Ishikawa (cell line): ENCODE results near the gene HYAL4.

Source experiments
- CEBPB ChIP-seq: IDR thresholded peaks from 2 replicates; pipeline ENCODE4 v1.6.1; 2012
- CREB1 ChIP-seq: IDR thresholded peaks from 2 replicates; pipeline ENCODE4 v1.6.1; 2012; ENCODE audit warnings: low read depth
- EGR1 ChIP-seq: IDR thresholded peaks from 2 replicates; pipeline ENCODE4 v1.6.1; 2012
- EP300 ChIP-seq: IDR thresholded peaks from 2 replicates; pipeline ENCODE4 v1.6.1; 2012; ENCODE audit warnings: borderline replicate concordance
- FOXM1 ChIP-seq: IDR thresholded peaks from 2 replicates; pipeline ENCODE4 v1.6.1; 2012; ENCODE audit warnings: low read depth, borderline replicate concordance
- MAX ChIP-seq: IDR thresholded peaks from 2 replicates; pipeline ENCODE4 v1.6.1; 2012
- NFIC ChIP-seq: IDR thresholded peaks from 2 replicates; pipeline ENCODE4 v1.6.1; 2012
- RAD21 ChIP-seq: IDR thresholded peaks from 2 replicates; pipeline ENCODE4 v1.6.1; 2012; ENCODE audit warnings: low read depth
- REST ChIP-seq: IDR thresholded peaks from 2 replicates; pipeline ENCODE4 v1.6.1; 2012; ENCODE audit warnings: low read depth, mild to moderate bottlenecking
- TAF1 ChIP-seq: IDR thresholded peaks from 2 replicates; pipeline ENCODE4 v1.6.1; 2012; ENCODE audit warnings: low read depth, mild to moderate bottlenecking
- TCF12 ChIP-seq: IDR thresholded peaks from 2 replicates; pipeline ENCODE4 v1.6.1; 2012; ENCODE audit warnings: low read depth
- TEAD4 ChIP-seq: IDR thresholded peaks from 2 replicates; pipeline ENCODE4 v1.6.1; 2012
- USF1 ChIP-seq: IDR thresholded peaks from 2 replicates; pipeline ENCODE4 v1.6.1; 2012
- YY1 ChIP-seq: IDR thresholded peaks from 2 replicates; pipeline ENCODE4 v1.6.1; 2012; ENCODE audit warnings: low read depth
- ZBTB7A ChIP-seq: IDR thresholded peaks from 2 replicates; pipeline ENCODE4 v1.6.1; 2012; ENCODE audit warnings: low read depth

HYAL4 gene

GRCh38 chr7:123811056-123811455 lies 33.9 kb upstream of the HYAL4 start:
- TF ChIP-seq TAF1 = no peak
- TF ChIP-seq CREB1 = no peak
- TF ChIP-seq ZBTB7A = no peak
- no peak for TF ChIP-seq TCF12
- no peak for TF ChIP-seq REST
- no peak for TF ChIP-seq EGR1
- no peak for TF ChIP-seq YY1
- no peak for TF ChIP-seq TEAD4
- TF ChIP-seq NFIC = no peak
- no peak for TF ChIP-seq FOXM1
- no peak for TF ChIP-seq USF1

- TF ChIP-seq USF1 = no peak
- TF ChIP-seq YY1 = no peak
- TF ChIP-seq ZBTB7A = no peak
- no peak for TF ChIP-seq EGR1
- TF ChIP-seq RAD21 = no peak
- TF ChIP-seq EP300 = no peak
- no peak for TF ChIP-seq TEAD4
- TF ChIP-seq FOXM1 = no peak
- TF ChIP-seq CREB1 = no peak
- no peak for TF ChIP-seq NFIC
- no peak for TF ChIP-seq TCF12
- TF ChIP-seq REST = no peak
- no peak for TF ChIP-seq MAX
Observed at GRCh38 chr7:123816916-123817315, 28.1 kb upstream of the HYAL4 start.

- no peak for TF ChIP-seq TAF1
- no peak for TF ChIP-seq CEBPB
- no peak for TF ChIP-seq YY1
- no peak for TF ChIP-seq MAX
- no peak for TF ChIP-seq REST
- no peak for TF ChIP-seq USF1
- TF ChIP-seq EP300 = no peak
- TF ChIP-seq EGR1 = no peak
- no peak for TF ChIP-seq TEAD4
- no peak for TF ChIP-seq NFIC
- no peak for TF ChIP-seq TCF12
- TF ChIP-seq ZBTB7A = no peak
- no peak for TF ChIP-seq RAD21
- no peak for TF ChIP-seq CREB1
- TF ChIP-seq FOXM1 = no peak
Observed at GRCh38 chr7:123819001-123819400, 26.0 kb upstream of the HYAL4 start.

- TF ChIP-seq NFIC (no peak), REST (no peak)
Observed at GRCh38 chr7:123820864-123821263, 24.1 kb upstream of the HYAL4 start.
